GM18511 (cell line): ENCODE results near the gene AK3.
"Not testable (repeated sequence)": the region's sequence is repeated elsewhere in the genome, so short reads cannot be mapped to it uniquely, and the experiment has no call there.

ENCODE experiments used
- ATAC-seq: cut with Tn5 transposase; IDR thresholded peaks from one replicate; pipeline ENCODE4 v1.9.1; 2021; ENCODE audit warnings: mild to moderate bottlenecking, moderate library complexity; ENCODE audit not compliant: unreplicated experiment

Gene AK3

DNA sequence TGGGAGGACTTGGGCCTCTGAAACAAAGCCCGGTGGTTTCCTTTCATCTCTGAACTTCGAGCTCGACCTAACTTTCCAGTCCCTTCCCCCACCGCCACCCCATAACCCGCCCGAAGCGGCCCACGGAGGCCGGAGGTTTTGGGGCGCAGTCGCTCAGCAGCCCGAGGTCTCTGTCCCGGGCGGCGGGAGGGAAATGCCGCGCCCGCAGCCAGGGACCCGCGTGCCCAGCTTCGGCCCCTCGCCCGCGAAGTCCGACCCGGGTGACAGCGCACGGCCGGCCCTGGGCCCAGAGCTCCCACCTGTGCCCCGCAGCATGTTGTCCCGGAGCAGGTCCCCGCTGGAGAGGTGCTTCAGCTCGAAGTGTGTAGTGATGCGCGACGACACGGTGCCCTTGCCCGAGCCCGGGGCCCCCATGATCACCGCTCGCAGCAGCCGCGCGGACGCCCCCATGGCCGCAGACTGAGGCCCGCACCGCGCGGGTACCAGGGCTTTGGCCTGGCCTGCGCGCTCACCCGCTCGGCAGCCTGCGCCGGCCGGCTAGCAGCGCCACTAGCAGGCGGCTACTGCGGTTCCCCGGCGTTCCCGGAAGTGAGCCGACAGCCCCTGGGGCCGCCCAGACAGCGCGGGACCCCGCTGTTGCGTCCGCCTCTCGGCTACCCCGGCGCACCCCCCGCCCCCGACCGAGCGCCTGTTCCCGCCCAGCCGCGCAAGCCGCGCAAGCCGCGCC is at the start of gene AK3:
AK3 (minus strand) TSS at position 565 of the 727 bp plus-strand sequence; CDS start at position 450, 115 bp downstream.
- ATAC-seq: peak; percentile 92

- no peak for ATAC-seq
Observed at GRCh38 chr9:4788703-4789102, 47.7 kb upstream of the AK3 start.

GRCh38 chr9:4787876-4788275 is 46.9 kb upstream of the AK3 start:
- ATAC-seq: no peak

DNA sequence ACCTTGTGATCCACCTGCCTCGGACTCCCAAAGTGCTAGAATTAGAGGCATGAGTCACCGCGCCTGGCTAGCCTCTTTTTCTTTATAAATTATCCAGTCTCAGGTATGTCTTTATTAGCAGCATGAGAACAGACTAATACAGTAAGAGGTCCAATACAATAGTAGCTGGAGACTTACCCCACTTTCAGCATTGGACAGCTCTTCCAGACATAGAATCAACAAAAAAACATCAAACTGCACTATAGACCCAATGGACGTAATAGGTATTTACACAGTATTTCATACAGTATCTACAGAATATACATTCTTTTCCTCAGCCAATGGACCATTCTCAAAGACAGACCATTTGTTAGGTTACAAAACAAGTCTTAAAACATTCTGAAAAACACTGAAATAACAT is 45.6 kb upstream of the AK3 start:
- no peak for ATAC-seq

DNA sequence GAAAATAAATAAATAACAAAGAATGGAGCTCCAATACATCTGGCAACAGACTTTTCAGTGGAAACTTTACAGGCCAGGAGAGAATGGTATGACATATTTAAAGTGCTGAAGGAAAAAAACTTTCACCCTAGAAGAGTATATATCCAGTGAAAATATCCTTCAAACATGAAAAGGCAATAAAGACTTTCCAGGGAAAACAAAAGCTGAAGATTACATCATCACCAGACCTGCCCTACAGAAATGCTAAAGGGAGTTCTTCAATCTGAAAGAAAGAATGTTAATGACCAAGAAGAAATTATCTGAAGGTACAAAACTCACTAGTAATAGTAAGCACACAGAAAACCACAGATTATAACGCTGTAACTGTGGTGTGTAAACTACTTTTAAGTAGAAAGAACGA is 43.4 kb upstream of the AK3 start:
- no peak for ATAC-seq

DNA sequence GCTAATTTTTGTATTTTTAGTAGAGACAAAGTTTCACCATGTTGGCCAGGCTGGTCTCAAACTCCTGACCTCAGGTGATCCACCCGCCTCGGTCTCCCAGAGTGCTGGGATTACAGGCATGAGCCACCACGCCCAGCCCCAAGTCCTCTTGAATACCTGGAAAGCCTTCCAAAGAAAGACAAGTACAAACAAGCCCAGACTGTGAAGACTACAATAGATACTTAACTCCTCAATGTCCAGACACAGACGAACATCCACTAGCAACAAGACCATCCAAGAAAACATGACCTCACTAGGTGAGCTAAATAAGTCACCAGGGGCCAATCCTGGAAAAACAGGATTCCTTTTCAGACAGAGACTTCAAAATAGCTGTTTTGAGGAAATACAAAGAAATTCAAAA is 42.2 kb upstream of the AK3 start:
- ATAC-seq: not testable (repeated sequence)

DNA sequence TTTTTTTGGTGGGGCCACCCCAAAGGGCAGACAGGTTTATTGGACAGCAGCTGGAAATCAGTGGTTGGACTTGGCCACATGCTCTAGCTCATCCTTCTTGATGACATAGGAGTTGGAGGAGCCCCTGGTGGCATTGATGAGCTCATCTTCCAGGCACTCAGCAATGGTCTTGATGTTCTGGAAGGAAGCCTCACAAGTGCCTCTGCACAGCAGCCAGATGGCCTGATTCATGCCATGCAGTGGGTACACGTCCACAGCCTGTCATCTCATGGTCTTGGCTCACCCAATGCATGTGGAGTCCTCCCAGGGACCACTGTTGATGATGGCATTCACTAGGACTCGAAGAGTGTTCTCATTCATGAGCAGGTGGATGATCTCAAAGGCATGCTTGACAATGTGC is 40.4 kb upstream of the AK3 start:
- ATAC-seq: no peak

DNA sequence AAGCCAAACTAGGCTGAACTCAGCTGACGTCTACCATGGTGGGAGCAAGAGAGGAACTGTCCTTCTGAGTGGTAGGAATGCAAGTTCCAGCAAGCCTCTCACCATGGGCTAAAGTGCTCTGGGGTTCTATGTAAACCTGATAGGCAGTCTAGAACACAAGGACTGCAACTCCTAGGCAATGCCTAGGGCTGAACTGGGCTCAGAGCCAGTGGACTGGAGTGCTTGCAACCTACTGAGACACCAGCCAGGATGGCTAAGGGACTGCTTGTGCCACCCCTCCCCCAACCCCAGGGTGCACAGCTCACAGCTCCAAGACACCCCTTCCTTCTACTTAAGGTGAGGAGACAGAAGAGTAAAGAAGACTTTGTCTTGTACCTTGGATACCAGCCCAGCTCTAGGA is 39.6 kb upstream of the AK3 start:
- ATAC-seq: no peak

DNA sequence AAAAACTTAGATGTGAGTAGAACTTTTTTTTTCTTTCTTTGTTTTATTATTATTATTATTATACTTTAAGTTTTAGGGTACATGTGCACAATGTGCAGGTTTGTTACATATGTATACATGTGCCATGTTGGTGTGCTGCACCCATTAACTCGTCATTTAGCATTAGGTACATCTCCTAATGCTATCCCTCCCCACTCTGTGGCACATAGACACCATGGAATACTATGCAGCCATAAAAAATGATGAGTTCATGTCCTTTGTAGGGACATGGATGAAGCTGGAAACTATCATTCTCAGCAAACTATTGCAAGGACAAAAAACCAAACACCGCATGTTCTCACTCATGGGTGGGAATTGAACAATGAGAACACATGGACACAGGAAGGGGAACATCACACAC is 34.0 kb upstream of the AK3 start:
- not testable (repeated sequence) for ATAC-seq

GRCh38 chr9:4774209-4774608 is 33.2 kb upstream of the AK3 start:
- no peak for ATAC-seq

GRCh38 chr9:4771788-4772187 is 30.8 kb upstream of the AK3 start:
- no peak for ATAC-seq

DNA sequence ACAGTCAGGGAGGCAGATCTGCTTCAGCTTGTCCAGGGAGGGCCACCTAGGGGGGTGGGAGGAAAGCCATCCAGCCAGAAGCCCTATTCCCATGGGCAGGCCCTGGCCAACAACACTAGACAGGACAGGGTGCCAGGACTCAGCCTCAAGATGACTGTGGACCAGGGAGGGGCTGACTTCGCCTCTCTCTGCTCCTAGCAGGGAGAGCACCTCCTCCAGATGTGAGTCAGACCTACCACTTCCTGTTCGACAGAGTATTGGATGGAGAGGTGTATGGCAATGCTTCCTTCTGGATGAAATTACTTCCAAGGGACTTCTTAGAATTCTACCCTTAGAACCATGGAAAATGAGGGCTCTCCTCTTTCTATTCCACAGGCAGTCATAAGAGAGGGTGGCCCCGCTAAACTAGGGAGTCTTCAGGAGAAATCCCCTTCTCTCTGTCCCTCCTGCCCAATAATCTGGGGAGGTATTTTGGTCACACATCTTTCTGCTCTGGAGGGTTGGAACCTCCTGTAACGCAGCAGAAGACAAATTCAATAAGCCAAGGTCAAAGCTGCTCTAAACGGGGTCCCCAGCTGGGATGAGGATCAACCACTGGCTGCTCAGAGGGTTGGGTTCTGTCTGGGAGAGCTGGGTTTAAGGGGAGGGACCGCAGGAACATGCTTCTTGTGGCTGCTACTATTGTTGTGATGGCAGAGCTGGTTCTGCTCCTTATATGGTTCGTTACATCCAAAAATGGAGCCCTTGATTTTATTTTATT is 28.5 kb upstream of the AK3 start:
- ATAC-seq: peak; percentile 68

- ATAC-seq: no peak
Observed at GRCh38 chr9:4768681-4769080, 27.7 kb upstream of the AK3 start.

DNA sequence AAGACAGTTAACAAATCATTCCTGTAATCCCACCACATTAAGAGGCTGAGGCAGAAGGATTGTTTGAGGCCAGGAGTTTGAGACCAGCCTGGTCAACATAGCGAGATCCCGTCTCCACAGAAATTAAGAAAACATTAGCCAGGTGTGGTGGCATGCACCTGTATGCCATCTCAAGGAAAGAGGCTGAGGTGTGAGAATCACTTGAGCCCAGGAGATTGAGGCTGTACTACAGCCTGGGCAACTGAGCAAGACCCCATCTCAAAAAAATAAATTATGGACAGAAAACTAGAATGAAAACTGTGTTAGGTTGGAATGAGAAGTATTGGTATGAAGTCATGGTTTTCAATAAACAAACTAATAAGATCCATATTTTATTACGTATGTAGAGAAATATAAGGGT is 23.0 kb upstream of the AK3 start:
- ATAC-seq: no peak

DNA sequence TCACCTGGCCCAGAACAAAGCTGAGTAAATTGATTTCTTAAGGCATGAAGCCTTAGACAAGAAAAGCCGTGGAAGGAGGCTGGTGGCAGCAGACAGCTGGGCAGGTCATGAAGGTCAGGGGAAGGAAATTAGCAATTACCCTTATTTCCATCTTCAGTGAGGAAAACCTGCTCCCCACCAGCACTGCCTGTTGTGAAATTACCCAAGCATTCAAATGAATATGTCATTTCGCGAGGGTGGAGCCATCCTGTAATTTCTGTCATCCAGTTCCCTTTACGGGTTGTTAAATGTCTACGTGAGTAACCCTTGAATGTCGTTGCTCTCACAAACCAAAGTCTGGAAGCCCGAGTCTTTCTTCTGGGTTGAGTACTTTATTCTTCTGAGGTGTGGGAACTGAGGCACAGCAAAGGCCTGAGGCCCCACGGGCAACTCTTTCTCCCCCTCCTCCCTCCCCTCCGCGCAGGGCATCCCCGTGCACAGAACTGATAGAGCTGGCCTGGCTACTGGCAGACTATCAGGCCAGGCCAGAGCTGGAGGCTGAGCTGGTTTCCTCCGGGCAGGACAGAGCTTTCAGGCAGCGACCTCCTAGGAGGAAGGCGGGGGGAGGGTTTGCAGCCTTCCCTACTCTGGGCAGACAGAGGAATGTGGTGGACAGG is 22.0 kb upstream of the AK3 start:
- peak; percentile 24 for ATAC-seq

DNA sequence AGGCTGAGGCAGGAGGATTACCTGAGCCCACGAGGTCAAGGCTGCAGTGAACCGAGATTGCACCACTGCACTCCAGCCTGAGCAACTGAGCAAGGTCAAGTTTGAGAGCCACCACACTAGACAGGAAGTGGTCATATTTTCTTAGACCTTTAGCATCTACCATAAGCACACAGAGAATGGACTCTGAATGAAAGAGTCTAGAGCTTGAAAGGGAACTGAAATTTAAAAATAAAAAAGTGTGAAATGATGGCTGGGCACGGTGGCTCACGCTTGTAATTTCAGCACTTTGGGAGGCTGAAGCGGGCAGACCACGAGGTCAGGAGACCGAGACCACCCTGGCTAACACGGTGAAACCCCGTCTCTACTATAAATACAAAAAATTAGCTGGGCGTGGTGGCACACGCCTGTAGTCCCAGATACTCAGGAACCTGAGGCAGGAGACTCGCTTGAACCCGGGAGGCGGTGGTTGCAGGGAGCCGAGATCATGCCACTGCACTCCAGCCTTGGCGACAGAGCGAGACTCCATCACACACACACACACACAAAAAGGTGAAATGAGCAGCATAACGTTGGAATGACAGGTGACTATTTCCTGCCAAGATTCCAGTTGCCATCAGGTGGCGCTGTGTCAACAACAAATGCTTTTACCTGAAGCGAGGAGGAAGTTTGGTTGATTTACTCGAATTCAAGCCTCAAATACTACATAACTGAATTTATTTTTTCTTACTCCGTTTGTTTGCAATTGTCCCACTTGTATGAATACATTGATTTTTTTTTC is 21.3 kb upstream of the AK3 start:
- ATAC-seq: peak; percentile 91

GRCh38 chr9:4760122-4760521 is 19.1 kb upstream of the AK3 start:
- no peak for ATAC-seq

DNA sequence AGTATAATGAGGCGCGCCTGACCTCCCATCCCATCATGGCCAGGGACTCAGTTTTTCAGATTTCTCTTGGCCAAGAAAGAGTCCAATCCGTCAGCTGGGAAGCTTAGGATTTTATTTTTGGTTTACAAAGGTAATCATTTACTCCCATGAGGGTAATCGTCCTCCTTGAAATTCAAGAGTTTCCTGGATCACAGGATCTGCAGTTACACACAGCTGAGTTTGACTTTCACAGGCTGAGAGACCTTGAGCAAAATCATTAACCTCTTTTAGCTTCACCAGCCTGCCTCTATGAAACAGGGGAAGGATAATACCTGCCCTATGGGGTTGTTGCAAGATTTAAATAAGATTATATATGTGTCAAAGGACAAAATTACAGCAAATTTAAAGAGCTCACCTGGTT is 15.4 kb upstream of the AK3 start:
- no peak for ATAC-seq

DNA sequence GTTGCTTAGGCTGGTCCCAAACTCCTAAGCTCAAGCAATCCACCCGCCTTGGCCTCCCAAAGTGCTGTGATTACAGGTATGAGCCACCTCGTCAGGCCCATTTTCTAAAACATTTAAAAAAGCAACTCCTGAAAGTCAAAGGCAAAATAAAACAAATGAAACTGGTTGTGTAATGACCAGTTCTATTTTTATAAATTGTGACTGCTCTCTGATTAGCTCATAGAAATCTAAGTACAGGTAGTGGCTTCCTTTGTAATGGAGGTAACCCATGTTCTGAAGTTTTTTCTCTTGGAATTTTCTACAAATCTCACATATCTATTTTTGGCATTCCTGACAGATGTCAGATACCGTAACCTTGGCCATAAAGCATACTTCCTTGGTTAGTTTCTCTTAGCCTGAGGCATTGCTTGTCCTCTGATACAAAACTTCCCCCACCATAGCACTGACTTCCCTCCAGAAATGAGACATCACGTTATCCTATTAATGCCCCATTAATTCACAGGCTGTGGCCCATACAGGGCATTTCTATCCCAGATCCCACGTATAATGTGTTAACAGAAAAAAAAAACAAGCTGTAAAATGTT is 14.1 kb upstream of the AK3 start:
- ATAC-seq: peak; percentile 49

DNA sequence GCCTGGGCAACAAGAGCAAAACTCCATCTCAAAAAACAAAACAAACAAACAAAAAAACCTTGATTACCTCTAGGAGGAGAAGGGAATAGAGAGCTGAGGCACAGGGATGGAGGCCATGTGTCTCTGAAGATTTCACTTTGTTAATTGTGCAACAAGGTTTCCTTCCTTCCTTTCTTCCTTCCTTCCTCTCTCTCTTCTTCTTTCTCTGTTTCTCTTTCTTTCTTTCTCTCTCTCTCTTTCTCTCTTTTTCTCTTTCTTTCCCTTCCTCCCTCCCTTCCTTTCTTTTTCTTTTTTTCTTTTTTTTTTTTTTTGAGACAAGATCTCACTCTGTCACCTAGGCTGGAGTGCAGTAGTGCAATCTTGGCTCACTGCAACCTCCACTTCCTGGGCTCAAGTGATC is 13.5 kb upstream of the AK3 start:
- not testable (repeated sequence) for ATAC-seq
